GM19452 (cell line): ENCODE data around the gene CUL1.

Experiments used
- ATAC-seq: cut with Tn5 transposase; IDR thresholded peaks from one replicate; pipeline ENCODE4 v1.9.1; 2021; ENCODE audit not compliant: unreplicated experiment

CUL1 gene

GRCh38 chr7:148849393-148850098, 150.8 kb downstream of the CUL1 start:
- no peak for ATAC-seq

DNA sequence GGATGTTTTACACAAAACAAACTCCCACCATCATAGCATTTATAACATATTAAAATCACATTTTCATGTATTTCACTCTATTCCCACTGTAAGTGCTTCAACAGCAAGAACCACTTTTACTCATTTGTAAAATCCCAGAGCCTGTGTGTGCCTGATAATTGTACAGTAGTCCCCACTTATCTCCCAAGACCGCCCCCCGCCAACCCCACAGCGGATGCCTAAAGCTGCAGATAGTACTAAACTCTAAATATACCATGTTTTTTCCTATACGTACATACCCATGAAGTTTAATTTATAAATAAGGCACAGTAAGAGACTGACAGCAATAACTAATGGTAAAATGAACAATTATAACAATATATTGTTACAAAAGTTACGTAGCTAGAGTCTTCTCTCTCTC, 151.9 kb downstream of the CUL1 start:
- ATAC-seq = no peak
